HG03139 (cell line): ENCODE measurements around the gene CD47.

Experiments
- ATAC-seq: cut with Tn5 transposase; IDR thresholded peaks from one replicate; pipeline ENCODE4 v1.9.1; 2021; ENCODE audit not compliant: unreplicated experiment

Gene CD47

DNA sequence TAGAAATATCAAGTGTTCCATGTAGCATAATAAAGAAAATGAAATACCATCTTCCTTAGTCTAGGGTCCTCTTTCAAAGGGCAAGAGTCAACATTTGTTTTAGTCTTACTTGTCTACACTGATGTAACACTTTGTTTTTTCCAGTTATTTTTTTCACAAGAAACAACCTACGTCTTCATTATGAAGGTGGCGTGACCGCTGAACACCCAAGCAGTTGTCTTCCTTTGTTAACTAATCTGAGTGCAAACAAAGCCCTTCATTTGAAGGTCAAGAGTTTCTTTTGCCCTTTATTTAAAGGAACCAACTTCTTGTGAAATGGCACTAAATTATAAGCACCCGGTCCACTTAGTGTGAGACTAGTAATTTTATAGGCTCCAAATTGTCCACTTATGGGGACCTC lies 73.2 kb downstream of the CD47 start:
- no peak for ATAC-seq

DNA sequence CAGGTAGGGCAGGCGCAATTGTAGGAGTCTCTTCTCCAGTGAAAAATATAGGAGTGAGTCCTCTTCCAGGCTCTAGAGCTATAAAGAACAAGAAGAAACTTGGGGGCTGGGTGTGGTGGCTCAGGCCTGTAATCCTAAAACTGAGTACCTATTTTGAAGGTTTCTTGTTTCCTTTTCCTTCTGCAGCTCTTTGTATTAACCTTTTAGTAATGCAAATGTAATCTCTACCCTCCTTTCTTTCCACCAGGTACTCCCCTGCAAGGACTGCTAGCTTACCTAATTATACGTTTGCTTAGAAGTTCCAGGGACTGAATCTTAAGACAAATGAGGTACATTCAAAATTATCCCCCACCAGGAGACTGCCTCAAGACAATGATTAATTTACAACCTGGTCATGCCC lies 75.9 kb downstream of the CD47 start:
- no peak for ATAC-seq

DNA sequence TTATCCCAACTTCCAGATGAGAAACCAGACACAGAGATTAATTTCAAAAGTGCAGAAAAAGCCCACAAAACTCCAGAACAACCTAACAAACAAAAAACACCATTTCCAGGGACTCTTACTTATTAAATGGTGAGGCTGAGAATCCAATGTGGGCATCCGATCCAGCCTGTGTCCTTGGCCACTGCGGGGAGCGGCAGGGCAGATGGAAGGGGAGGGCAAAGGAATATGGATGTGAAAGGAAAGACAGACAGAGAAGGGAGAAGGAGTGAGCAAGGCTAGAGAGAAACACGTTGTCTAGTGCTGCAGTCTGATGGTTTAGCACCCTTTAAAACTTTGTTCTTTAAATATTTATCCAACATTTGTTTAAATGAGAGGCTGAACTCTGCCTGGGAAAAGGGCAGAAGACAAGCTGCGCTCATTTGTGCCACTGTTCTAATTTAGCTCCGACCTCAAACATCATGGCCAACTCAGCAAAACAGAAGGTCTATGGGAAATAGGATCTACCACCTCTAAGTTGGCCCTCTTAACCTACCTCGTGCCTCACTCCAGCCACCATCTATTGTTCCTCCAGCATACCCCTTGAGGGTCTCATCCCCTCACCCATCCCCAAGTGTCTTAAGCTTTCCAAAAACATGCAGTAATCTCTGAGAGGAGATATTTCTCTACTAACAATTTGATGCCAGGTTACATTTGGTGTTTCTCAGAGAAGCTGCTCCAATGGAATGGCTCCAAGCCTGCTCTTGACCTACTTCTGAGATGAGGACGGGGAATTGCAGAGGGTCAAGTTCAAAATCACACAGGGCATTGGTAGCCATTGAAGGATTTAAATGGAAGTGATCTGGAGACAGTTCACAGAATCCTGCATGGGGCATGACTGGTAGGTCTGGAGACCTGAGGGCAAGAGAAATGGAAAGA lies 77.4 kb downstream of the CD47 start:
- no peak for ATAC-seq

DNA sequence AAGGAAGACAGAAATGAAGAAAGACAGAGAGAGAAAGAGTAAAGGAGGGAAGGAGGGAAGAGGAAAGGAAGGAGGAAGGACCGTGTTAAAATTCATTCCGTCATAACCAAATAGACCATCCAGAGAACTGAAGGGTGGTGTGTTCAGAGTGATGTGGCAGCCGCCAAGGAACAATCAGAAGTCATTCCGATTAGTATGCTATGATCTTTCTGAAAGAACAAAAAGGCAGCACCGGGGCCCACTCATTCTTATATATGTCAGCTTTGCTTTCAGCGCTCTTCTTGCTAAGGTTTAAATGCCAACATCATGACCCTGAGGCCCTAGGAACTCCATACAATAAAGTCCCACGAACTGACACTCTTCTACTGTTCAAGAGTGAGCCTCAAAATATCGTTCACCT lies 78.5 kb downstream of the CD47 start:
- no peak for ATAC-seq

DNA sequence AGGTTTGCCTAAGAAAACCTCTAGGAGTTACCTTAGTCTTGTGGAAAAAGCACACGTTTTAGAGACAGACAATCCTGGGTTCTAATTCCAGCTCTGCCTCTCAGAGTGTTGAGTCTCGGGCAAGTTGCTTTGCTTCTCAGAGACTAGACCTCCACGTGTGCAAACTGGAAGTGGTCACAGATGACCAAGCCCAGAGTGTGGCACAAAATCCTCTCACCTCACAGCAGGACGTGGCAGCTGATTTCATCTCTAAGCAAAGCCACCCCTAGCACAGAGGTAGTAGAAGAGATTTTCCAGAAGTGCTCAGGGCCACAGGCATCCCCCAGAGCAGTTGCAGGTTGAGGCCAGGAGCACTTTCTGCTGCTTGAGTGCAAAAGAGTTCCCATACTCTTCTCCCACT lies 79.2 kb downstream of the CD47 start:
- no peak for ATAC-seq

DNA sequence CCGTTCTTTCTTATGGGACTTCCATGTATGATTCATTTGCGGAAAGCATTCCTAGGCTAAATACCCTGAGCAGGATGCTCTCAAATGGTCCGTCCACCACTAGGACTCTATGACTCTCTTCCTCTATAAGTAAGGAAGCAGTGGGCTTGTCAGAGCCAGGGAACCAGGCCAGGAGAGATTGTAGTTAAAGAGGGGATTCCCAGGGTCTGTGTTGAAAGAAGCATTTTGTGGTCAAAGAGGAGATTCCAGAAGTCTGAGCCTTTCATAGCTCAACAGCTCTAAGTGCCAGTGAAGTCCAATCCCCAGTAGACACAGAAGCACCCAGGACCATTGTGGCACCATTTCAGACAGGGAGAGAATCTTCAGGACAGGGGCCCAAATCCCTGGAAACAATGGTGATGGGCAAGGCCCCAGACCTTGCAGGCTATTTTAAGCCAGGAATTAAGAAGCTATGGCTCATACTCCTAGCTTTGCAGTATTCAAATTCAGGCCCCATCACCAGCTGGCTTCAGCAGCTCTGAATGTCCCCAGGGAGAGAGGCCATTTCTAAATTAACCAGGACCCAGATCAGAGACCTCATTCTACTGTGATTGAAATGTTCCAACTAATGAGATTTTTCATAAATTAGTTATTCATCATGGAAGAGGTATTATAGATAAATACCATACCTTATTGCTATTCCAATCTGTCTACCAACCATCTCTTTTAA lies 81.7 kb downstream of the CD47 start:
- ATAC-seq, result no peak

DNA sequence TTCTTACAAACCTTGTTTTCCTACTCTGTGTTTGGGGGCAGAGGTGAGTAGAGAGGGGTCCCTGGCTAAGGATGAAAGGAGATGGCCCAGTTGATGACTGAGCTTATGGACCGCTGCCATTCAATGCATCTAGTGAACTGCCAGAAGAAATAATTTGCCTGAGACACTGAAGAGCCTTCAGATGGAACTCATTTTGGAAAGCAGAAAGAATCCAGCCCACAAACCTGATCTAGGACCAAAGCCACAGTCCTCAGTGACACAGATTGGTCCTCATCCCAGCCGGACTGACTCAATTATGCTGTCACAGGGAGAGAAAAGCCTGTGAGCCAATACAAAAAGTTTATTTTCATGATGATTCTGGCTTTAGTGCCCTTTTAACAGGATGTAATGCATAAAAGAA lies 82.7 kb downstream of the CD47 start:
- no peak for ATAC-seq

DNA sequence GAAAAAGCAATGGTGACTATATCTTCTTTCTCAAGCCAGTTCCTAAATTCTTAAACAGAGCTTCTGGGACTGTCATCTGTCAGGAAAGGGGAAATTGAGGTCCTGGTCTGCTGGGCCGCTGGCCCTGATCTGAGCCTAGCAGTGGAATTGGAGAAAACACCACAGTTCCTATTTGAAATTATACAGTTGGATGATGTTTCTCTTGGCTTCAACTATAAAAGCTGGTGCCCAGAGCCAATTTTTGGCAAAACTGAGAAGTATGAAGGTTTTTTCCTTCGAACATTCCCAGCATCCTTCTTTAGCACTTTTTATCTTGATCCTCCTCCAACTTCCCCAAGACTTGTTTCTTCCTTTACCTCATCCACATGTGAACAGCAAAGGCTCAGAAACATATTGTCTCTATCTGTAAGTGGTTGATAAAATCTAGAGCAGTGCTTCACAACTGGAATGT lies 83.9 kb downstream of the CD47 start:
- no peak for ATAC-seq

DNA sequence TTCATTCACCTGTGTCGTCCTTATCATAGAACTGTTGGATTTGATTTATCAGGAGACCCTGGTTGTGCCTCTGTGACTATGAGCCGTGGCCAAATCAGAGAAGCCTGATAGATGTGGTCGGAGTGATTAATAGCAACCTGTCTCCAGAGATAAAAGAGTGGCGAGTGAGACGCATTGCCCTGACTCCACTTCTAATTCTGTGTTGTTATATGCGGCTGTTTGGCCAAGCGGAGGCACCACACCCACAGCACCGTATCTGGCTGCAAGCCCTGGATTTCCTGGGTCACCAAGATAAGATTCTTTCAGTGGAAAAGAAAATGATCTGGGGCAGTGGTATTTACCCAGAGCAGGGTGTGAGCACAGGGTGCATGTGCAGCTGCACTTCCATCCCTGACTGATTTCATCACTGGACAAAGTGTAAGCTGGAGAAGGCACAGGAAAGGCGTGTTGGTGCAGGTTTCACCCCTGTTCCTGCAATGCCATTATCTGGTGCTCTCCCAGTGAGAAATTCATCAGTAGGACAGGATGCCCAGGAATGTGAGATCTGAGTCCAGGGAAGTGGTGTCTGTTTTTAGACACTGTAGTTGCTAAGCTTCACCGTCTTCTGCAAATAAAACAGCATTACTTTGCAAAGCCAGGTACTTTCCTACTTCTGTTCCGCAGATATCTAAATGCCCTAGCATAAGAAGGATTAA lies 84.6 kb downstream of the CD47 start:
- ATAC-seq, result no peak

DNA sequence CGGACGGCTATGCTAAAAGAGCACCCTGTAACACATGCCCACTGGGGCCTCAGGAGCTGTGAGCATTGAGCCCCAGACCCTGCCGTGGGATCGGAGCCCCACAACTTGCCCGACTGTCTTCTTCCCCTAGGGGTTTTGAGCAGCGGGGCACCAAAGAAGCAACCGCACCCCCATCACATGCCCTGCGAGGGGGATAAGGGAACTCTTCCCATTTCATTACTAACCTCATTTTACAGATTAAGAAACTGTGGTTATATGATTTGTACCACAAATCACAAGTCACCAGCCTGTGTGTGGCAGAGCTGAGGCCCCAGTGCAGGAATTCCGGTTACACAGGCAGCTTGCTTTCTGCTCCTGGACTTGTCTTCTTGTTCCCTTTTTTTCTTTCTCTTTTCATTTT lies 86.2 kb downstream of the CD47 start:
- ATAC-seq, result no peak

DNA sequence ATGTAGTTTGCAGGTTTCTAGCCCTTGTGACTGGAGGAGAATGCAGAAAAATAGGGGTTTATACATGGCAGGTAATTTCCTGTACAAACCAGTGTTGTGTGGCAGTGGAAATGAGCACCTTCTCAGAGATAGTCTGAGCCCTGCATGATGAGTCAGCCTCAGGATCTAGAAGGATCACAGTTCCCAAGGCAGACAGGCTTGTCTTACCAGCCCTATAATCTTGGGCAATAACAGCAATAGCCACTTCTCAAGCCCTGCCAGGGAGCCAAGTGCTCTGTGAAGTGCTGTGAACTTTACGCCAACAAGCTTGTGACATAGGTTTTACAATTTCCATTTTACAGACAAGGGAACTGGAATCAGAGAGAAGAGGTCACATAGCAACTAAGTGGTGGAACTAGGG lies 89.4 kb downstream of the CD47 start:
- no peak for ATAC-seq

DNA sequence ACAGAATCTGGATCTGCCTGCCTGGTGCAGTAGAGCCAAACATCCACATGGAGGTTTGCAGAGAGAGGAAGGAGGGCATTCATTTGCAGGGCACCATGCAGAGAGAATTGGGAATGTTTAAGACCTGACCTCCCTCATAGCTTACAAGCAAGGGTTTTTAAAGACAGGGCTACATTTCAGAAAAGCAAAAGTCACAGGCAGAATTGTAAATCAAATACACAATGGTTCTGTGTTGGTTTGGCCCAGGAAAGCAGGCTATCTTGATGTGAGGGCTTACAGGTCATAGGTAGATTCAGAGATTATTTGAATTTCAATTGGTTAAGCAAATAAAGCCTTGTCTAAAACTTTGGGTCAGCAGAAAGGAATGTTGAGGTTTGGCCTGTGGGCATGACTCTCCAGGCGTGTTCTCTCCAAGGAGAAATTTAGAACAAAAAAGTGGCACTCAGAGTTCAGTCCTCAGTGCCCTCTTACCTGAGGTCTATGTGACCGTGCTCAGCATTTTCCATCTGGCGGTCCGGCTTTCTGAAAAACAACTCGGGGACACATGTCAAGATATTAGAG lies 91.5 kb downstream of the CD47 start:
- no peak for ATAC-seq

DNA sequence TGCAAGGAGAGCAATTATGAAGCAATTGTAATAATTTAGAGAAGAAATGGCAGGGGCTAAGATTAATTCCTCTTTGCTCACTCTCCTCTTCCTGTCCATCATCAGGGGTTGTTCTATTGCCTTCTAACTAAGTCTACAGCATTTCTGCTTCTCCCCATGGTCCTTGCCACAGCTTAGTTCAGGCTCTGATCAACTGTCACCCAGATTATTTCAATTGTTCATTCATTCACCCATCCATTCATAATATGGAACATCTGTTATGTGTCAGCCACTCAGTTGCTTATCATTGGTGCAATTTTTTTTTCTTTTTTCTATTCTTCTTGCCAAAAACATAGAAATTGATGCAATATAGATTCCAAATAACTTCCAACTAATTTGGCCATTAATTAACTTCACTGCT lies 93.2 kb downstream of the CD47 start:
- no peak for ATAC-seq

DNA sequence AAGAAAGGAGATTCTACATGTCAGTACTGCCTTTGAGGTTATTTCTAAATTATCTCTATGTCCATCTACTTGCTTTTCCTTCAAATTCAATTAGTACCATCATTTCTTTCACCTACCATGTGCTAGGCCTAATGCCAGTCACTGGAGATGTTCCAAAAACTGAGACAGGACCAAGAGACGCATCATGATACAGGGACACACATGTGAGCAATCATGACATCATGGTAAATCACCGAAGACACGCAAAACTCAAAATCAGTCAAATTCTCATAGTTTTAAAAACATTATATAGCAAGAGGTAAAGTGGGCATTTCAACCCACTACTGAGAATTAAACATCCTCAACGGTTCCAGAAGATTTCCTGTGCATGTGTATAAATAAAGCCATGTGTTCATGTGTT lies 95.0 kb downstream of the CD47 start:
- no peak for ATAC-seq

DNA sequence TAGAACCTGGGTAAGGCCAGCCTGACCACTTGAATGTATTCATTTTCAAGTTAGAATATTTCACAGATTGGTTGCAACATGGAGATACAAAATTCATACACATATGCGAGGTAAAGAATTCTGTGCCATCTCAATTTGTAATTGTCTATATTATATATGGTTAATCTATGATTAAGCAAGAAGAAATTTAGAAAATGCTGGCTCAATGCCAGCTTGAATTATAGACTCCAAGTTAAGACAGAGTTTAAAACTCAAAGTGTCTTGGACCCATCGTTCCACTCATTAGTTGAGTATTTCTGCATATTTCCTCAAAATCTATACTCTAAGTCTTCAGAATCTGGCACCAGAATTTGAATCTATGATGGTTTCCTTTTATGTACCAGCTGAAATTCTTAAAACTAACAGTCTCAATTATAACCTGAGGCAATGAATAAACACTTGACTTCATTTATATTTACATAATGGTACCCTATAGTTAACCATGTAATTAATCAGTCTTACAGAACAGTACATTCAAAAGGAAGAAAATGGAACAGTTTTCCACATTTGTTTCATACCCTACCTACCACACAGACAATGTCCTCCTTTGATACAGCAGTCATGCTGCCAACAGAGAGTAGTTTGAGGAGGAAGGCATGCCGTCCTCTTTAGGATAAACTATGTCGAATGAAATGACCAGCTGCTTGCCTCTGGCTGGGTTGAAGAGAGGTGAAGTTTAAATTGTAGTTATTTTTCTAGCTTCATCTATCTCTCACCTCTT lies 95.7 kb downstream of the CD47 start:
- no peak for ATAC-seq

DNA sequence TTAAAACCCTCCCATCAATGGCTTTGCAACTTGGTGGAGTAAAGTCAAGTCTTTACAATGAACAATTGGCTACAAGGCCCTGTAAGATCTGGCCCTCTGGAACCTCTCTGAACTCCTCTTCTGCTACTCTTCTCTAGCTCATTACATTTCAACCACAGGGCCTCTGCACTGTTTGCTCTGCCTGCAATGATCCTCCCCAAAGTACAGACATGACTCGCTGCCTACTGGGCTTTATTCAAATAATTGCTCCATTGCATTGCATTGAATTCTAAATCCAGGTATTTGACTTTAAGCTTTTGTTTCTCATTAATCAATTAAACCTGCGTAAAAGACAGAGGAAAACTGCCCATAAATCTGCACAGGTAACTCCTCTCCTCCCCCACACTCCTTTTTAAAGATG lies 96.7 kb downstream of the CD47 start:
- no peak for ATAC-seq

DNA sequence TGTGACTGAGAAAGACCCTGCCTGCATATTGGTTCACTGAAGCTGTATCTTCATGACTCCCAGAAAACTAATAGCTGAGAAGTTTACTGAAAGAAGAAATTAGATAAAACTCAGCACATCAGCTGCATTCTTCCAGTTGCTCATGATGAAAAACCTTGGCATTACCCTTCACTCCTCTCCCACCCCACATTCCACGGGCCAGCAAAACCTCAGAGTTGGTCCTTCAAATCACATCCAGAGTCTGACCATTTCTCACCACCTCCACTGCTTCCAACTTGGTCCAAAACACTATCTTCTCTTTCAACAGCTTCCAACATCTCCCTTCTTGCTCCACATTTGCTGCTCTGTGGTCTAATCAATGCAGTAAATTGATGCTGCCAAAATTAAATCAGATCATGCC lies 97.1 kb downstream of the CD47 start:
- no peak for ATAC-seq
